WTC11 (cell line): ENCODE results near the gene EVA1C. TPM values are rescaled to one million over a fixed set of nuclear protein-coding genes. Genes with fewer than 3 reads are reported as not detected.
A peak's percentile ranks its signal among the peaks of the same experiment; 100 is the strongest.

Source experiments
- ATAC-seq: fragments of 200-7000 bp; cut with Tn5 transposase; 2 replicates; pipeline ENCODE4 v1.10.0; 2021; ENCODE audit warnings: mild to moderate bottlenecking, moderate library complexity
- CTCF ChIA-PET: fragments of 300-600 bp; sonication (Branson Sonifier 250); formaldehyde crosslinking; loops from one replicate; lab custom pipeline; 2021; ENCODE audit warnings: antibody characterized with exemption; lab: Charles Lee
- POLR2A ChIA-PET: fragments of 350-600 bp; sonication (Branson Sonifier 250); formaldehyde crosslinking; loops from one replicate; lab custom pipeline; 2021; ENCODE audit warnings: antibody characterized with exemption; lab: Charles Lee
- DNase-seq: peaks from one replicate; pipeline ENCODE4 v3.0.0; 2021; ENCODE audit warnings: low spot score
- H3K27ac Mint-ChIP-seq: 2 replicates; pipeline ENCODE4 v1.8.0; 2021; ENCODE audit warnings: mixed read lengths
- H3K27me3 Mint-ChIP-seq: 2 replicates; pipeline ENCODE4 v1.8.0; 2021; ENCODE audit warnings: low read depth, mild to moderate bottlenecking, moderate library complexity, mixed read lengths
- H3K36me3 Mint-ChIP-seq: 2 replicates; pipeline ENCODE4 v1.8.0; 2021; ENCODE audit warnings: mixed read lengths
- H3K4me1 Mint-ChIP-seq: 2 replicates; pipeline ENCODE4 v1.8.0; 2022; ENCODE audit warnings: mixed read lengths
- H3K4me3 Mint-ChIP-seq: 2 replicates; pipeline ENCODE4 v1.8.0; 2021; ENCODE audit warnings: mild to moderate bottlenecking, moderate library complexity, mixed read lengths
- H3K9me3 Mint-ChIP-seq: 2 replicates; pipeline ENCODE4 v1.8.0; 2021; ENCODE audit warnings: mixed read lengths
- EMX1 ChIP-seq: fragments of 250-450 bp; sonication (Bioruptor Pico); IDR thresholded peaks from 2 replicates; pipeline ENCODE4 v1.8.0; 2021; ENCODE audit warnings: mild to moderate bottlenecking
- ERG ChIP-seq: fragments of 250-450 bp; sonication (Bioruptor Pico); IDR thresholded peaks from 2 replicates; pipeline ENCODE4 v1.8.0; 2021; ENCODE audit warnings: mild to moderate bottlenecking
- JUN ChIP-seq: sonication (generic); formaldehyde crosslinking; IDR thresholded peaks from 2 replicates; pipeline ENCODE4 v1.8.0; 2023; ENCODE audit warnings: mild to moderate bottlenecking, missing genetic modification reagents
- MAX ChIP-seq: sonication (generic); formaldehyde crosslinking; IDR thresholded peaks from 2 replicates; pipeline ENCODE4 v1.8.0; 2022; ENCODE audit warnings: mild to moderate bottlenecking, missing genetic modification reagents
- NR2C2 ChIP-seq: sonication (generic); formaldehyde crosslinking; IDR thresholded peaks from 2 replicates; pipeline ENCODE4 v1.8.0; 2022; ENCODE audit warnings: mild to moderate bottlenecking, missing genetic modification reagents
- NR3C1 ChIP-seq: sonication (generic); formaldehyde crosslinking; conservative IDR thresholded peaks from 2 replicates; pipeline ENCODE4 v1.8.1; 2023; ENCODE audit warnings: low read depth, mild to moderate bottlenecking, missing genetic modification reagents
- SMAD3 ChIP-seq: sonication (generic); formaldehyde crosslinking; IDR thresholded peaks from 2 replicates; pipeline ENCODE4 v1.8.0; 2022; ENCODE audit warnings: missing genetic modification reagents, mild to moderate bottlenecking, borderline replicate concordance
- SOX15 ChIP-seq: fragments of 250-450 bp; sonication (Bioruptor Pico); IDR thresholded peaks from 2 replicates; pipeline ENCODE4 v1.9.0; 2021; ENCODE audit warnings: mild to moderate bottlenecking
- TCF7 ChIP-seq: sonication (generic); formaldehyde crosslinking; IDR thresholded peaks from 2 replicates; pipeline ENCODE4 v1.8.0; 2022; ENCODE audit warnings: mild to moderate bottlenecking, low read depth, missing genetic modification reagents, moderate library complexity
- USF1 ChIP-seq: sonication (generic); formaldehyde crosslinking; IDR thresholded peaks from 2 replicates; pipeline ENCODE4 v1.8.0; 2022; ENCODE audit warnings: mild to moderate bottlenecking, missing genetic modification reagents
- ZNF138 ChIP-seq: sonication (generic); formaldehyde crosslinking; conservative IDR thresholded peaks from 2 replicates; pipeline ENCODE4 v1.8.1; 2022; ENCODE audit warnings: mild to moderate bottlenecking, moderate library complexity, missing genetic modification reagents
- ZNF263 ChIP-seq: sonication (generic); formaldehyde crosslinking; IDR thresholded peaks from 2 replicates; pipeline ENCODE4 v1.8.1; 2022; ENCODE audit warnings: low read depth, mild to moderate bottlenecking, moderate library complexity, missing genetic modification reagents
- ZNF423 ChIP-seq: fragments of 250-450 bp; sonication (Bioruptor Pico); IDR thresholded peaks from 2 replicates; pipeline ENCODE4 v2.1.2; 2022; ENCODE audit warnings: mild to moderate bottlenecking, moderate library complexity
- ZSCAN18 ChIP-seq: fragments of 250-450 bp; sonication (Bioruptor Pico); IDR thresholded peaks from 2 replicates; pipeline ENCODE4 v2.1.2; 2022; ENCODE audit warnings: mild to moderate bottlenecking, moderate library complexity
- total RNA-seq: library from RNA; stranded (reverse); gene quantifications from 3 replicates; pipeline ENCODE4 v1.2.3, GENCODE V29; 2021
- TF ChIP-seq, protein P1 (sequence below): sonication (generic); formaldehyde crosslinking; IDR thresholded peaks from 2 replicates; pipeline ENCODE4 v1.8.0; 2022; ENCODE audit warnings: mild to moderate bottlenecking, missing genetic modification reagents
- TF ChIP-seq, protein P2 (sequence below): sonication (generic); formaldehyde crosslinking; IDR thresholded peaks from 2 replicates; pipeline ENCODE4 v1.8.1; 2023; ENCODE audit warnings: mild to moderate bottlenecking, missing genetic modification reagents
- TF ChIP-seq, protein P3 (sequence below): sonication (generic); formaldehyde crosslinking; IDR thresholded peaks from 2 replicates; pipeline ENCODE4 v1.8.0; 2023; ENCODE audit warnings: missing genetic modification reagents
- TF ChIP-seq, protein P4 (sequence below): sonication (generic); formaldehyde crosslinking; conservative IDR thresholded peaks from 2 replicates; pipeline ENCODE4 v1.8.1; 2022; ENCODE audit warnings: mild to moderate bottlenecking, missing genetic modification reagents
- TF ChIP-seq, protein P5 (sequence below): sonication (generic); formaldehyde crosslinking; IDR thresholded peaks from 2 replicates; pipeline ENCODE4 v1.8.1; 2023; ENCODE audit warnings: mild to moderate bottlenecking, missing genetic modification reagents, moderate library complexity

The EVA1C gene
- total RNA-seq, 1 experiment from 2014 or later, result 3.1 TPM

- Mint-ChIP-seq H3K4me1 (peaks cover 14% of the 10 kb centered on the region), H3K9me3 (peaks cover 24% of the 10 kb centered on the region), H3K27ac (no peak overlapping the region), H3K36me3 (peaks cover 24% of the 10 kb centered on the region), H3K4me3 (no peak overlapping the region), H3K27me3 (peaks cover 6% of the 10 kb centered on the region; the same call in 1 of the 2 replicates)
- ATAC-seq (no peak), DNase-seq (no peak)
- POLR2A ChIA-PET, result no interaction called here
- TF ChIP-seq, protein P1, sequence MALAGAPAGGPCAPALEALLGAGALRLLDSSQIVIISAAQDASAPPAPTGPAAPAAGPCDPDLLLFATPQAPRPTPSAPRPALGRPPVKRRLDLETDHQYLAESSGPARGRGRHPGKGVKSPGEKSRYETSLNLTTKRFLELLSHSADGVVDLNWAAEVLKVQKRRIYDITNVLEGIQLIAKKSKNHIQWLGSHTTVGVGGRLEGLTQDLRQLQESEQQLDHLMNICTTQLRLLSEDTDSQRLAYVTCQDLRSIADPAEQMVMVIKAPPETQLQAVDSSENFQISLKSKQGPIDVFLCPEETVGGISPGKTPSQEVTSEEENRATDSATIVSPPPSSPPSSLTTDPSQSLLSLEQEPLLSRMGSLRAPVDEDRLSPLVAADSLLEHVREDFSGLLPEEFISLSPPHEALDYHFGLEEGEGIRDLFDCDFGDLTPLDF (CRISPR knock-in tag), result no peak
- TF ChIP-seq JUN (CRISPR knock-in tag) (no peak), MAX (CRISPR knock-in tag) (no peak), ZSCAN18 (CRISPR knock-in tag) (no peak), NR2C2 (no peak), ZNF263 (CRISPR knock-in tag) (no peak), ZNF423 (CRISPR knock-in tag) (no peak), ZNF138 (CRISPR knock-in tag) (no peak)
- TF ChIP-seq, protein P2, sequence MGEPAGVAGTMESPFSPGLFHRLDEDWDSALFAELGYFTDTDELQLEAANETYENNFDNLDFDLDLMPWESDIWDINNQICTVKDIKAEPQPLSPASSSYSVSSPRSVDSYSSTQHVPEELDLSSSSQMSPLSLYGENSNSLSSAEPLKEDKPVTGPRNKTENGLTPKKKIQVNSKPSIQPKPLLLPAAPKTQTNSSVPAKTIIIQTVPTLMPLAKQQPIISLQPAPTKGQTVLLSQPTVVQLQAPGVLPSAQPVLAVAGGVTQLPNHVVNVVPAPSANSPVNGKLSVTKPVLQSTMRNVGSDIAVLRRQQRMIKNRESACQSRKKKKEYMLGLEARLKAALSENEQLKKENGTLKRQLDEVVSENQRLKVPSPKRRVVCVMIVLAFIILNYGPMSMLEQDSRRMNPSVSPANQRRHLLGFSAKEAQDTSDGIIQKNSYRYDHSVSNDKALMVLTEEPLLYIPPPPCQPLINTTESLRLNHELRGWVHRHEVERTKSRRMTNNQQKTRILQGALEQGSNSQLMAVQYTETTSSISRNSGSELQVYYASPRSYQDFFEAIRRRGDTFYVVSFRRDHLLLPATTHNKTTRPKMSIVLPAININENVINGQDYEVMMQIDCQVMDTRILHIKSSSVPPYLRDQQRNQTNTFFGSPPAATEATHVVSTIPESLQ (CRISPR knock-in tag), result no peak
- CTCF ChIA-PET, result interaction anchor here (0.9 to 1.2 kb wide), 2 partner anchors 10 to 23 kb away, joined by 3 read pairs; no protein-coding TSS in a partner anchor
Observed at GRCh38 chr21:32426066-32426465, 13.6 kb downstream of the EVA1C start.

DNA sequence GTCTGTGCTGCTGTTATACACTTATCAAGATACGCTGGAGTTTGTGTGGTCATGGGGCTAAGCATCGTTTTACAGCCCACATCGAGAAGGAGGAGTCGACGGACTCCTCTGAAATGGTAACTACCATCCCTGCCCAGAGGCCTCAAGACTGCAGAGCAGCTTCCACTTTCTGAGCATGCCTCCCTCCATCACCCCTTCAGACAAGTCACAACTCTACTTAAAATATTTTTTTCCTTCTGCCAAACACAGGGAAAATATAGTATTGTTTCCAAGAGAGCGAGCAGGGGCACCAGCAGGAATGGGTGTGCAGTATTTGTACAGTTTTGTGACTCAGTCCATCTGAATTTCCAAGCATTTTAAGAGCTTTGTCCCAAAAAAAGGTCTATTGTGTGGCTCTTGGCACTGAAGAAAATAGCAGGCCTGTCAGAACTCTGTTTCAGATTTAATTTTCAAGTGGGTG lies 14.1 kb downstream of the EVA1C start:
- ATAC-seq (no peak), DNase-seq (no peak)
- ChIA-PET POLR2A (no interaction called here), CTCF (interaction anchor here (0.9 to 1.2 kb wide), 2 partner anchors 11 to 23 kb away, joined by 3 read pairs; no protein-coding TSS in a partner anchor)
- H3K27ac Mint-ChIP-seq, result no peak overlapping the region
- peaks cover 6% of the 10 kb centered on the region; the same call in 1 of the 2 replicates for H3K27me3 Mint-ChIP-seq
- no peak overlapping the region for H3K4me3 Mint-ChIP-seq
- TF ChIP-seq TCF7 (CRISPR knock-in tag), result no peak
- TF ChIP-seq NR3C1 (CRISPR knock-in tag), result no peak
- TF ChIP-seq SMAD3 (CRISPR knock-in tag), result no peak
- no peak for TF ChIP-seq USF1
- TF ChIP-seq, protein P3, sequence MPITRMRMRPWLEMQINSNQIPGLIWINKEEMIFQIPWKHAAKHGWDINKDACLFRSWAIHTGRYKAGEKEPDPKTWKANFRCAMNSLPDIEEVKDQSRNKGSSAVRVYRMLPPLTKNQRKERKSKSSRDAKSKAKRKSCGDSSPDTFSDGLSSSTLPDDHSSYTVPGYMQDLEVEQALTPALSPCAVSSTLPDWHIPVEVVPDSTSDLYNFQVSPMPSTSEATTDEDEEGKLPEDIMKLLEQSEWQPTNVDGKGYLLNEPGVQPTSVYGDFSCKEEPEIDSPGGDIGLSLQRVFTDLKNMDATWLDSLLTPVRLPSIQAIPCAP (CRISPR knock-in tag), result no peak
- H3K4me1 Mint-ChIP-seq, result peaks cover 14% of the 10 kb centered on the region
- H3K36me3 Mint-ChIP-seq, result peaks cover 24% of the 10 kb centered on the region
- H3K9me3 Mint-ChIP-seq, result peaks cover 26% of the 10 kb centered on the region

DNA sequence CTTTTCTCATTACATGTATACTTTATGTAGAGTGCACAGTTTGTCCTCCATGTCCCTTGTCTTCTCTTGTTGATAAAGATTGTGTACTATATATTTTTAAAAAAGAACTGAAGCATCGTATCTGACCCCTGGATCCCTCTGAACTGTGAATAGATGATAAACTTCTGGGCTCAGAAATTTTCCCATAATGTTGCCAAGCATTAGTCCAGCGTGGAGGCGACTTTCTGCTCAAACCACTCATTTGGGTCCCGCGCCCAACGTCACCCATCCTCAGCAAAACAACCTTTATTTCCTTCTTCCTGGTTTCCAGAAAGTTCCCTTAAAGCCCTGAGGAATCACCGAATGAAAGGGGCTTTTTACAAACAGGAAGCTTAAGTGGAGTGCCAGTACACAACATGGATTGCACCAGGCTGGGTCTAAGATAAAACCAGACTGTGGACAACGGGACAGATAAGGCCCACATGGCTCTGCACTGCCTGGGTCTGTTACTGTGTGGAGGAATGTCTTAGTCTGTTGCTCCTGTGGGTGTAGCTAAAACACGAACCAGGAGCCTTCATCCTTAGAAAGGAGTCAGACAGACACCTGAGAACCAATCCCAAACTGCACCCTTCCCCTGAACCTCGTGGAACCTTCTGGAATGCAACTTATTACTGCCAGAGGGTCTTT lies 15.6 kb downstream of the EVA1C start:
- H3K9me3 Mint-ChIP-seq, result peaks cover 21% of the 10 kb centered on the region
- TF ChIP-seq, protein P1 (CRISPR knock-in tag), result no peak
- TF ChIP-seq EMX1 (no peak), ERG (CRISPR knock-in tag) (no peak), SOX15 (CRISPR knock-in tag) (no peak)
- TF ChIP-seq, protein P4, sequence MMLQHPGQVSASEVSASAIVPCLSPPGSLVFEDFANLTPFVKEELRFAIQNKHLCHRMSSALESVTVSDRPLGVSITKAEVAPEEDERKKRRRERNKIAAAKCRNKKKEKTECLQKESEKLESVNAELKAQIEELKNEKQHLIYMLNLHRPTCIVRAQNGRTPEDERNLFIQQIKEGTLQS (CRISPR knock-in tag), result no peak
- TF ChIP-seq, protein P5, sequence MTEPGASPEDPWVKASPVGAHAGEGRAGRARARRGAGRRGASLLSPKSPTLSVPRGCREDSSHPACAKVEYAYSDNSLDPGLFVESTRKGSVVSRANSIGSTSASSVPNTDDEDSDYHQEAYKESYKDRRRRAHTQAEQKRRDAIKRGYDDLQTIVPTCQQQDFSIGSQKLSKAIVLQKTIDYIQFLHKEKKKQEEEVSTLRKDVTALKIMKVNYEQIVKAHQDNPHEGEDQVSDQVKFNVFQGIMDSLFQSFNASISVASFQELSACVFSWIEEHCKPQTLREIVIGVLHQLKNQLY (CRISPR knock-in tag), result no peak

More for the DNA sequence above, 15.6 kb downstream of the EVA1C start:
- ChIA-PET CTCF (interaction anchor here (0.9 kb wide), 1 partner anchor 173 kb away, joined by 4 read pairs; no protein-coding TSS in a partner anchor), POLR2A (no interaction called here)
- H3K27me3 Mint-ChIP-seq, result peaks cover 3% of the 10 kb centered on the region; the same call in 1 of the 2 replicates
- DNase-seq (no peak), ATAC-seq (0 out of 2 replicates have a peak, but pooled peaks have one; percentile 26)
- H3K27ac Mint-ChIP-seq, result no peak overlapping the region
- H3K4me3 Mint-ChIP-seq, result no peak overlapping the region
- peaks cover 14% of the 10 kb centered on the region for H3K4me1 Mint-ChIP-seq
- peaks cover 12% of the 10 kb centered on the region for H3K36me3 Mint-ChIP-seq
